K562 (cell line): ENCODE results near the gene STEAP2. TPM values are rescaled to one million over a fixed set of nuclear protein-coding genes. Genes with fewer than 3 reads are reported as not detected.

ENCODE experiments used
- ATAC-seq: fragments of 200-7000 bp; cut with Tn5 transposase; 3 replicates; pipeline ENCODE4 v1.9.1; 2020; ENCODE audit warnings: moderate library complexity
- BruUV-seq: library from RNA; stranded (reverse); fragments of 400-500 nt; replicated peaks from 2 replicates; lab custom pipeline; 2021; lab: Mats Ljungman, UMichigan
- CTCF ChIA-PET: fragments of 300-600 bp; formaldehyde crosslinking; extraction: SDS; loops from one replicate; lab custom pipeline; 2021; ENCODE audit warnings: low intra/inter-chr PET ratio; lab: Yijun Ruan, JAX
- POLR2A ChIA-PET: fragments of 300-600, 350-650 bp; sonication (Branson Sonifier 250); formaldehyde crosslinking; extraction: SDS; loops from one replicate; lab custom pipeline; 2021; ENCODE audit warnings: antibody characterized with exemption, inconsistent platforms; lab: Yijun Ruan, JAX
- DNase-seq, 4 experiments: peaks; one replicate each; pipeline versions ENCODE4 v3.0.0 to v3.0.0-alpha.2; 2011 to 2018; ENCODE audit warnings: low spot score in 3 of 4, mixed read lengths in 3 of 4; ENCODE audit errors: extremely low read depth in 1 of 4
- FAIRE-seq: peaks from 2 replicates; lab custom pipeline; 2011; peaks lifted over from hg19 to GRCh38; lab: Jason Lieb, UNC
- H2AFZ ChIP-seq: 2 replicates; pipeline ENCODE4 v1.6.0; 2011; ENCODE audit warnings: low read depth, low read length, control low read depth, inconsistent platforms
- H3K27ac ChIP-seq: fragments of 200-600 bp; 3 replicates; pipeline ENCODE4 v1.8.0; 2011; ENCODE audit warnings: low read depth, mild to moderate bottlenecking, control low read depth, inconsistent platforms, low read length, moderate library complexity, mixed read lengths; ENCODE audit errors: extremely low read depth
- H3K27me3 ChIP-seq, 2 experiments: fragments of 300-600 bp in 1 of 2; 2 replicates in 1 of 2; 3 replicates in 1 of 2; pipeline versions ENCODE4 v1.6.0 to v1.8.0; 2011; ENCODE audit warnings: inconsistent platforms in 2 of 2, low read length in 2 of 2, mild to moderate bottlenecking in 1 of 2, mixed read lengths in 1 of 2, moderate library complexity in 1 of 2; ENCODE audit not compliant: control insufficient read depth in 2 of 2, insufficient read depth in 2 of 2
- H3K36me3 ChIP-seq: fragments of 300-600 bp; 3 replicates; pipeline ENCODE4 v1.8.0; 2011; ENCODE audit warnings: mild to moderate bottlenecking, low read length, inconsistent platforms; ENCODE audit not compliant: control insufficient read depth, insufficient read depth
- H3K4me1 ChIP-seq, 2 experiments: fragments of 200-600 bp in 1 of 2; replicated peaks in 1 of 2; 2 replicates in 1 of 2; 3 replicates in 1 of 2; pipeline versions ENCODE4 v1.5.1 to v1.8.0; 2011; ENCODE audit warnings: inconsistent platforms in 2 of 2, low read length in 2 of 2, mild to moderate bottlenecking in 1 of 2, mixed read lengths in 1 of 2, moderate library complexity in 1 of 2; ENCODE audit not compliant: control insufficient read depth in 2 of 2, insufficient read depth in 2 of 2
- H3K4me2 ChIP-seq: 2 replicates; pipeline ENCODE4 v1.6.1; 2011; ENCODE audit warnings: low read length, control low read depth, inconsistent platforms, mixed read lengths; ENCODE audit not compliant: insufficient read depth
- H3K4me3 ChIP-seq: fragments of 200-600 bp; sonication (generic), shearing (Covaris generic); 2 replicates; pipeline ENCODE4 v1.5.1; 2016; ENCODE audit warnings: control low read depth, inconsistent platforms
- H3K79me2 ChIP-seq: fragments of 200-600 bp; 3 replicates; pipeline ENCODE4 v1.8.0; 2011; ENCODE audit warnings: low read length, inconsistent platforms; ENCODE audit not compliant: control insufficient read depth, insufficient read depth
- H3K9ac ChIP-seq, 2 experiments: 2 replicates each; pipeline versions ENCODE4 v1.6.0 to v1.6.1; 2011; ENCODE audit warnings: low read depth in 2 of 2, low read length in 2 of 2, control low read depth in 1 of 2, inconsistent platforms in 1 of 2, mild to moderate bottlenecking in 1 of 2, mixed read lengths in 1 of 2; ENCODE audit not compliant: insufficient read depth in 1 of 2
- H3K9me1 ChIP-seq: one replicate; pipeline ENCODE4 v1.6.0; 2011; ENCODE audit warnings: inconsistent platforms, mild to moderate bottlenecking, low read length, moderate library complexity; ENCODE audit not compliant: control insufficient read depth, insufficient read depth
- H3K9me3 ChIP-seq: replicated peaks from 2 replicates; pipeline ENCODE4 v1.5.1; 2011; ENCODE audit warnings: low read depth, low read length, inconsistent platforms; ENCODE audit not compliant: control insufficient read depth, insufficient read depth
- H4K20me1 ChIP-seq: replicated peaks from 2 replicates; pipeline ENCODE4 v1.6.1; 2011; ENCODE audit warnings: low read length, inconsistent platforms, mixed read lengths; ENCODE audit not compliant: control insufficient read depth, insufficient read depth
- C11orf30 ChIP-seq: fragments of 450-650 bp; IDR thresholded peaks from 2 replicates; pipeline ENCODE4 v1.6.1; 2016; ENCODE audit warnings: low read depth, mild to moderate bottlenecking
- MAFF ChIP-seq: IDR thresholded peaks from 2 replicates; pipeline ENCODE4 v1.6.1; 2012; ENCODE audit warnings: low read length, improper control_type of control experiment
- RCOR1 ChIP-seq, 2 experiments: IDR thresholded peaks; 2 replicates each; pipeline ENCODE4 v1.6.1; 2012; ENCODE audit warnings: low read depth in 2 of 2, low read length in 2 of 2, borderline replicate concordance in 1 of 2, improper control_type of control experiment in 1 of 2
- ZNF316 ChIP-seq: fragments of 450-650 bp; IDR thresholded peaks from 2 replicates; pipeline ENCODE4 v1.6.1; 2016
- WGBS: fragments of 100-300 bp; shearing (Covaris generic); methylation state at CpG from one replicate; pipeline ENCODE4 v1.1.6; 2016; ENCODE audit warnings: low coverage, mixed read lengths; ENCODE audit not compliant: insufficient coverage; ENCODE audit errors: missing lambda C conversion rate; 5-methylcytosine and 5-hydroxymethylcytosine counted together
- in situ Hi-C: fragments of 300-500 bp; cut with MboI; formaldehyde crosslinking; loops from 4 replicates; pipeline ENCODE4 v1.15.0; 2018; ENCODE audit warnings: inconsistent platforms, mixed read lengths
- intact Hi-C: fragments of 100-400 bp; cut with micrococcal nuclease; formaldehyde crosslinking; loops from 2 replicates; pipeline ENCODE4 v1.14.2; 2022
- polyA plus RNA-seq, 8 experiments: library from polyadenylated mRNA; depleted of rRNA in 4 of 8; stranded (reverse) in 5 of 8; unstranded in 3 of 8; fragments of >200 nt; fragmentation: Nextera tagmentation in 2 of 8; fragmentation: Illumina TruSeq in 1 of 8; extraction: Ambion mirVana in 2 of 8; extraction: Trizol in 1 of 8; gene quantifications; 2 replicates each; pipeline versions ENCODE4 v1.2.1 to v1.2.3, GENCODE V29; 2011 to 2014; ENCODE audit warnings: inconsistent platforms in 1 of 8, missing spikeins in 1 of 8
- total RNA-seq, 7 experiments: library from RNA; depleted of rRNA in 6 of 7; stranded (reverse); fragments of >200 nt in 6 of 7; fragmentation: Illumina TruSeq in 2 of 7; extraction: Trizol in 2 of 7; gene quantifications; 2 replicates each; pipeline versions ENCODE4 v1.2.1 to v1.2.3, GENCODE V29; 2011 to 2021; ENCODE audit warnings: low replicate concordance in 1 of 7
- TF ChIP-seq, protein P1 (sequence below), 3 experiments: IDR thresholded peaks in 2 of 3; conservative IDR thresholded peaks in 1 of 3; 2 replicates each; pipeline ENCODE4 v1.5.1; 2011 to 2012; ENCODE audit warnings: low read length in 3 of 3, mild to moderate bottlenecking in 3 of 3, control low read depth in 2 of 3, improper control_type of control experiment in 1 of 3, inconsistent platforms in 1 of 3, low read depth in 1 of 3, mixed read lengths in 1 of 3, moderate library complexity in 1 of 3; ENCODE audit not compliant: insufficient read depth in 2 of 3
- TF ChIP-seq, protein P2 (sequence below): fragments of 250-450 bp; sonication (Bioruptor Pico); IDR thresholded peaks from 2 replicates; pipeline ENCODE4 v1.6.1; 2021; ENCODE audit warnings: mild to moderate bottlenecking
- TF ChIP-seq, protein P3 (sequence below): fragments of 450-650 bp; IDR thresholded peaks from one replicate; pipeline ENCODE4 v1.6.1; 2018; ENCODE audit warnings: mild to moderate bottlenecking, moderate library complexity; ENCODE audit not compliant: partially characterized antibody

Gene STEAP2
- total and polyA plus RNA-seq, 9 of the 15 experiments (the other 6 are each of a cell fraction or from before 2014, with no cell fraction given): 0.02 to 0.03 TPM; not detected in 7

DNA sequence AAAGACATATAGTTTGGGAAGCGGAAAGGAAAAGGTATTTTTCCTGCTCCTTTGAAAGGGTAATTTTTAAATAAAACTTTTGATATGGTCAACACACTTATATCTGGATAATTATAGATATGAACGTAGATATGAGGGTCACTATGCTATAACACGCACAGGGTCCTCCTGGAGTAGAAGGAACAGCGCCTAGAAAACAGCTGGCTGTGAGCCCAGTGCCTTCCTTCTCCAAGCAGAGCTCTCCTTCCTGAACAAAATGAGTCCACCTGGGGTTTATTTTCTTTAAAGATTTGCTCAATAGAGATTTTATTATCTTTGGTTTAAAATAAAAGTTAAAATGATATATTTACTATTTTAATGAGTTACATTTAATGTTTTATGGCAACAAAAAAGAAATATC lies 44.2 kb upstream of the STEAP2 start (continued):
- TF ChIP-seq, protein P1, sequence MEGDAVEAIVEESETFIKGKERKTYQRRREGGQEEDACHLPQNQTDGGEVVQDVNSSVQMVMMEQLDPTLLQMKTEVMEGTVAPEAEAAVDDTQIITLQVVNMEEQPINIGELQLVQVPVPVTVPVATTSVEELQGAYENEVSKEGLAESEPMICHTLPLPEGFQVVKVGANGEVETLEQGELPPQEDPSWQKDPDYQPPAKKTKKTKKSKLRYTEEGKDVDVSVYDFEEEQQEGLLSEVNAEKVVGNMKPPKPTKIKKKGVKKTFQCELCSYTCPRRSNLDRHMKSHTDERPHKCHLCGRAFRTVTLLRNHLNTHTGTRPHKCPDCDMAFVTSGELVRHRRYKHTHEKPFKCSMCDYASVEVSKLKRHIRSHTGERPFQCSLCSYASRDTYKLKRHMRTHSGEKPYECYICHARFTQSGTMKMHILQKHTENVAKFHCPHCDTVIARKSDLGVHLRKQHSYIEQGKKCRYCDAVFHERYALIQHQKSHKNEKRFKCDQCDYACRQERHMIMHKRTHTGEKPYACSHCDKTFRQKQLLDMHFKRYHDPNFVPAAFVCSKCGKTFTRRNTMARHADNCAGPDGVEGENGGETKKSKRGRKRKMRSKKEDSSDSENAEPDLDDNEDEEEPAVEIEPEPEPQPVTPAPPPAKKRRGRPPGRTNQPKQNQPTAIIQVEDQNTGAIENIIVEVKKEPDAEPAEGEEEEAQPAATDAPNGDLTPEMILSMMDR (IDR thresholded peaks at IDR 0.05 in 2 of 3, conservative IDR thresholded peaks at IDR 0.05 in 1 of 3; ENCODE audit: insufficient read depth in 2 of 3, low read depth in 1 of 3, low read length in 3 of 3): no peak
- TF ChIP-seq, protein P2, sequence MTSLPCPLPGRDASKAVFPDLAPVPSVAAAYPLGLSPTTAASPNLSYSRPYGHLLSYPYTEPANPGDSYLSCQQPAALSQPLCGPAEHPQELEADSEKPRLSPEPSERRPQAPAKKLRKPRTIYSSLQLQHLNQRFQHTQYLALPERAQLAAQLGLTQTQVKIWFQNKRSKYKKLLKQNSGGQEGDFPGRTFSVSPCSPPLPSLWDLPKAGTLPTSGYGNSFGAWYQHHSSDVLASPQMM (CRISPR knock-in tag): no peak
- no peak for TF ChIP-seq RCOR1 (IDR thresholded peaks at IDR 0.05; ENCODE audit: borderline replicate concordance in 1 of 2, low read depth in 2 of 2, low read length in 2 of 2)
- TF ChIP-seq, protein P3, sequence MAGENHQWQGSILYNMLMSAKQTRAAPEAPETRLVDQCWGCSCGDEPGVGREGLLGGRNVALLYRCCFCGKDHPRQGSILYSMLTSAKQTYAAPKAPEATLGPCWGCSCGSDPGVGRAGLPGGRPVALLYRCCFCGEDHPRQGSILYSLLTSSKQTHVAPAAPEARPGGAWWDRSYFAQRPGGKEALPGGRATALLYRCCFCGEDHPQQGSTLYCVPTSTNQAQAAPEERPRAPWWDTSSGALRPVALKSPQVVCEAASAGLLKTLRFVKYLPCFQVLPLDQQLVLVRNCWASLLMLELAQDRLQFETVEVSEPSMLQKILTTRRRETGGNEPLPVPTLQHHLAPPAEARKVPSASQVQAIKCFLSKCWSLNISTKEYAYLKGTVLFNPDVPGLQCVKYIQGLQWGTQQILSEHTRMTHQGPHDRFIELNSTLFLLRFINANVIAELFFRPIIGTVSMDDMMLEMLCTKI: no peak

DNA sequence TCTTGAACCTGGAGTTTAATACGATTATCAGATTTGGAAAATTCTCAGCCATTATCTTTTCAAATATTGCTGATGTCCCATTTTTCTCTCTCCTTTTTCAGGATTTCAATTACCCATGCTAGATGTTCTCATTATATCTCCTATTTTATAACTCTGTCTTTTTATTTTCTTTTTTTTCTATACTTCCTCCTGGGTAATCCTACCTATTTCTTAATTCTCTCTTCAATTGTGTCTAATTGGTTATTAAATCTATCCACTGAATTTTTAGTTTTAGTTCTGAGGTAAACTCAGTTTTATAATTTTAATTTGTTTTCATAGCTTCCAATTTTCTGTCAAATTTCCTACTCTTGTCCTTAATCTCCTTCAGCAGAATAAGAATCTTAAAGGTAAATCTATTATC lies 41.6 kb upstream of the STEAP2 start:
- no peak overlapping the region for H3K4me3 ChIP-seq
- H2AFZ ChIP-seq: no peak overlapping the region
- H3K27me3 ChIP-seq: no peaks in the 10 kb centered on the region
- H3K4me1 ChIP-seq: no peaks in the 10 kb centered on the region
- ChIA-PET CTCF (no interaction called here), POLR2A (no interaction called here)
- H3K36me3 ChIP-seq: no peaks in the 10 kb centered on the region
- H3K9me1 ChIP-seq: no peaks in the 10 kb centered on the region
- no peak for FAIRE-seq
- no peaks in the 10 kb centered on the region for H3K9me3 ChIP-seq
- intact Hi-C loops: no loop called here
- in situ Hi-C loops: loop anchor here (5.0 kb wide), 1 partner anchor 262 kb away; no protein-coding TSS in a partner anchor
- H4K20me1 ChIP-seq: no peaks in the 10 kb centered on the region
- H3K4me2 ChIP-seq: no peak overlapping the region
- 0% methylated on average over 1 of the region's 1 CpG for WGBS
- no peak overlapping the region for H3K9ac ChIP-seq
- no peak for DNase-seq
- ATAC-seq: no peak
- peak; percentile 78 for TF ChIP-seq ZNF316
- TF ChIP-seq MAFF: no peak
- peak; percentile 27; the same call in 1 of the 2 replicates for TF ChIP-seq C11orf30
- no peak overlapping the region for H3K27ac ChIP-seq
- H3K79me2 ChIP-seq: no peaks in the 10 kb centered on the region
- no TSS peak for BruUV-seq
